ENCODE results near the gene GPC5.
"Not testable (repeated sequence)": the region's sequence is repeated elsewhere in the genome, so short reads cannot be mapped to it uniquely, and the experiment has no call there.

Gene GPC5

DNA sequence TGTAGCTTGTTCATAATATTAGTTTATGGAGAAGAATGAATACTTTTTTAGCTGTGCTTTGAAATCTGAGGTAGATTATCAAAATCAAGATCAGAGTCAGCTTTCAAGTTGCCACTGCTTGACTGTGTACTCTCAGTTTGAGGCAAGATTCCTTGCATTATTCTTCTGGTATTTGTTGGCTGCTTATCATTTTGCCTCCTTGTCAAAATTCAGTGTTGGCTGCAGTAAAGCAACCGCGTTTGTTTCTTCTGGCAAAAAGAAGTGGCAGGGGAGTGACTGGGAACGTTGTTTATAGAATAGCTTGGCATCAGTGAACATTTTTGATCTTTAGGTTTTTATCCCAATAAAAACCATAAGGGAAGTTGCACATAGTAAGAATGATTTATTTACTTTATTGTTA lies 1408.9 kb downstream of the GPC5 start:
- DNase-seq, result no peak

DNA sequence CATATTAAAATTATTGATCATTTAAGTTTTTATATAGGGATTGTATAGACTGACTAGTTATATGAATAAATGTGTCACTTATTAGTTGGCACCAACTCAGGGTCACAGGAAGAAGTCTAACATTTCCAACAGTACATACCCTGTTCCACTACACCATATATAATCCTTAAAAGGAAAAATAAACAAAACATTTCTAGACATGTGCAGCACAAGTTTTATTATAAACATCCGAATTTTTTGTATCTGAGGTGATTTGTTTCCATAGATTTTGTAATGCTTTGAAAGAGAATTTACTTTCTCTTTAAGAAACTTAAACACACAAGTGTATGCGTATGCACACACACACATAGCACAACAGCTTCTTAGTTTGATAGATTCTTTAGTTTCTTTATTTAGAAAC lies 1409.5 kb downstream of the GPC5 start:
- no peak for DNase-seq

DNA sequence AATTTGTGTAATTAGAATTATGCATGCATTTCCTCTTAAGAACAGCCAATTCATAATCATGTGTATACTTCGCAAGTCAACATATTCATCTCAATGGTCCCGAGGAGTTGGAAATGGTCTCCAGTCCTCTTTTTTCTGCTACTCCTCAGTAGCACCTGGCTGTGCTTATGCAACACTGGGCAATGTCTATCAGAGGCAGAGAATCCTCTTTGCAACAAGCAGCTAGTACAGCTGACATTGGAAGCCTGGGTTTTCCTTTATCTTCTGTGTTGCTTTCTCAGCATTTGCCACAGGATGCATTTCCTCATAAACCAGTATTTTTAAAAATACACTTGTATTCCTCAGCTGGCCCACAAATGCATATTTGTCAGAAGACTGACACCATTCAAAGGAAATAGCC lies 1422.9 kb downstream of the GPC5 start:
- no peak for DNase-seq

- DNase-seq, result no peak
Measured at GRCh38 chr13:92823059-92823458, 1424.6 kb downstream of the GPC5 start.

- no peak for DNase-seq
Measured at GRCh38 chr13:92825938-92826596, 1427.6 kb downstream of the GPC5 start.

GRCh38 chr13:92827503-92827902 lies 1429.1 kb downstream of the GPC5 start:
- DNase-seq, result no peak

GRCh38 chr13:92829930-92830329 lies 1431.5 kb downstream of the GPC5 start:
- no peak for DNase-seq

DNA sequence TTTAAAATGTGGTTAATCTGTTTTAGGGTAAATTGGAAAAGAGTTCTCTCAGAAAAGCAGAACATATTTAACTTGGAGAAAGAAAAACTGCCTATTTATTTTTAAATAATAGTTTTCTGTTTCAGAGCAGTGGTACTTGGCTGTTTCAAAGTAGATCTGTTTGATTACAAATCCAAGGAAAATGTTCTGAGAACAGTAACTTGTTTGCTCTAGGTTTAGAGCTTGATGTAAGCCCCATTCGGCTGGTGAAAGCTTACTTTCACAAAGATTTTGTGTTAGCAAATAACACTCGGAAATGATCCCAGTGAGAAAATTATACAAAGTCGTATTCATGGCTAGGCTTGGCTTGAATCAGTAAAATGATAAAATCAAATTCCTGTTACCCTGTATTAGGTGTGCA lies 1432.4 kb downstream of the GPC5 start:
- no peak for DNase-seq

GRCh38 chr13:92833071-92833470 lies 1434.7 kb downstream of the GPC5 start:
- no peak for DNase-seq

- DNase-seq, result no peak
Measured at GRCh38 chr13:92836171-92836570, 1437.8 kb downstream of the GPC5 start.

DNA sequence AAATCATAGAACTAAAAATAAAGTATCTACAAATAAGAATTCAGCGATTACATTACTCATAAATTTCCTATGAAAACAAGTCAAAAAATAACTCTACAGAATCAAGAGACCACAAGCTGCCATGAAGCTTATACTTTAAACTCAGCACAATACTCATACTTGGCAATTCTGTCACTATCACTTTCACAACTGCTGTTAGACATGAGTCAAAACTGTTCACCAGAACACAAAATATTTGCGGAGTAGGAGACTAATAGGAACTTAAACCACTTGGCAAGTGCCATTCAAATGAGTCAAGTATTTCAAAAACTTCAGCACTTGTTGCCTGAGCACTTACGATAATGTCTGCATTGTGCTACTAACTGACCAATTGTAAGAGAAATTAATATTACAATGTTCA lies 1440.4 kb downstream of the GPC5 start:
- no peak for DNase-seq

DNA sequence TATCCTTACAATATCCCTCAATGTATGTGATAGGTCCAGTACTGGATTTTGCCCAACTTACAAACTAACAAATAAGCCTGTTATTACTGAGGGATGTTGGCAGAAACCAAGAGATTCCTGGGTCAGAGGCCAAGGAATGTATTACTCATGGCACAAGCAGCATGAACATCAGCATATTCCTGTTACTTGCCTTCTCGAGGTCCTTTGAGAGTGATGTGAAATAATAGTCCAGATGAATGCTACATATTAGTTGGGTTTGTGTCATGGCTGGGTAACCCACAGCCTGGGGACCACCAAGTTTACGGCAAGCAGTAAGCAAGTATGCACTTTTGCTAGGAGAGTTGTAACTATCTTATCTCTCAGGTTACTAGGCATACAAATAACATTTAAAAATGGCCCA lies 1443.7 kb downstream of the GPC5 start:
- DNase-seq, result no peak

- DNase-seq, result no peak
Measured at GRCh38 chr13:92843549-92843948, 1445.1 kb downstream of the GPC5 start.

DNA sequence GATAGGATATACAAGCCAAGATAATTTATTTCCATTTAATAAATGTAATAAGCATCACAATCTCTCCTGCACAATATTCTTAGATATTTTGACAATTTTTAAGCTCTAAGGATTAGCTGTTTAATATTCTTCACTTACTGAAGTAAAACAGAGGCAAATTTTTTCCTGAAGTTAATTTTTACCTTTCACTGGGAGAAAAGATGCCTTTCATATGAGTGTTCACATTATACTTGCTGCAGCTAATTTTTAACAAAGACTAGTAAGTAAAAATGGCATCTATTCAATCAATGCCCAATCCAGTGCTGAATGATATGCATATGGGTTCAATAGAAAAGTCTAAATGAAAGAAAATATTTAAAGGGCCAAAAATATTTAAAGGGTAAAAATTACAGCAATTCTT lies 1451.0 kb downstream of the GPC5 start:
- no peak for DNase-seq

GRCh38 chr13:92864584-92865284 lies 1466.3 kb downstream of the GPC5 start:
- no peak for DNase-seq

DNA sequence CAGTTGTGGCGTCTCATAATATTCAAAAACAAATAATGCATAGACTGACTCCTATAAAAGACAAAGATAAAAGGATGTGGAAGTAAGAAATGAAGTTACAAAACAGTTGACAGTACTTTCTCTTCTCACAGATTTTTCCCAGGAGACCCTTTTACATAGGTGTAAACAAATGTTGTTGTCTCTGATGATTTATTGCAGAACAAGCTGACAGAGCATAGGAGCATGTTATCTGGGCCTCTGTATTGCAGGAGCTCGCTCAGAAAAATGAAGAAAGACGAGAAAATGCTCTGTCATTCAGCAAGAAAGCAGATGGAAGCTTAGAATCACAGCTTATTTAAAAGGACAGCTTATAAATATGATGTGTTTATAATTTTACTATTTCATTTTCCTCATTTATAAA lies 1474.6 kb downstream of the GPC5 start:
- no peak for DNase-seq

DNA sequence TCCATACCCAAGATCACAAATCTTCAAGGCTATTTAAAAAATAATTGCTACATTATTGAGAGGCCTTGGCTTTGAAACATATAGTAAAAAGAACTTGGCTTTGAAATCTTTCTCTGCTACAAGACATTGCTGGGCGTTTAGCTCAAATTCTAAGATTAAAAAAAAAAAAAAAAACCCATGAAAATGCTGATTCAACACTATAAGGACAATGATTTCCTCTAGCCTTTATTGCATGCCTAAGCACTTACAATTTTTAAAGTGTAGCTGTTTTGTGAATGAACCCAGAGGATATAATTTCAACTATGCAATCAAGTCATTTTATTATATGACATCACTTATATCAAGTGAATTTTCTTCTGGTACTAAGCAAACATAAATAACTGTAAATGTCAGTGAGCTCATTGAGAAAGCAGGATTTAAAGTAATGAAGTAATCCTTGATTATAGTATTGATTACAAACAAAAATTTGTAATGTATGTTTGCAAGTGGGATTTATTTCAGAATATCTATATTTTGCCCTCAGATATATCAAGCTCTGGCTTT lies 1488.2 kb downstream of the GPC5 start:
- no peak for DNase-seq

DNA sequence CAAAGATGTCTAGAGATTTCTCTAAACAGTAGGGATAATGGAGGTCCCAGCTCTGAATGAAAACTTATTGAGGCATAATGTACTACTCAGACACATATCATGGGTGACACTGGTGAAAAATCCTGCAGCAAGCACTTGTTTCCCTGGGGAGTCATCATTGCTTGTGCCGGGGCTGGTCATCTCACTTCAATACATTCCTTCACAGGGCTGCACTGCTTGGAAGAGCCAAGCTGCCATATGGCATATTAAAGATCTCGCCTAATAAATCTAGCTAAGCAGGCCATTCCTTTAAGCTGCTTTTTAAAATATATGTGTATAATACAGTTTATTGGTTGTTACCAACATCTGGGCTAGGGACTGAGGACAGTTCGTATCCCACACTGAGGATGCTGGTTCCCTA lies 1496.0 kb downstream of the GPC5 start:
- DNase-seq, result no peak

DNA sequence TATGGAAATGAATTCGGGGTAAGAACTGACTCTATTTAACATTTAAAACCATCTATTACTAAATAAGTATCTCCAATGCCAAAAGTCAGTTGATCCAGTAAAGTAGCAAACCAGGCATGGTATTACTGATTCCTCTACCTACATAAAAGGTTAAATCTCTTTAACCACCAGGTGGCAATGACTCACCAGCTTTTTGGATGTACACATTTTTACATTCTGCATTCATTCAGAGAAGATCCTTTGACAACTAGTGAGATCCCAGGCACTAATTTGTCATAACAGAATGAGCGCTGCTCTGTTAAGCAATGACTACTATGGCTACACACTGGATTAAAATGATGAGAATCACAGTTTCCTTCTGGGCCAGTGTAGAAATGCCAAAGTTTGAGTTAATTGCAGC lies 1498.4 kb downstream of the GPC5 start:
- no peak for DNase-seq

DNA sequence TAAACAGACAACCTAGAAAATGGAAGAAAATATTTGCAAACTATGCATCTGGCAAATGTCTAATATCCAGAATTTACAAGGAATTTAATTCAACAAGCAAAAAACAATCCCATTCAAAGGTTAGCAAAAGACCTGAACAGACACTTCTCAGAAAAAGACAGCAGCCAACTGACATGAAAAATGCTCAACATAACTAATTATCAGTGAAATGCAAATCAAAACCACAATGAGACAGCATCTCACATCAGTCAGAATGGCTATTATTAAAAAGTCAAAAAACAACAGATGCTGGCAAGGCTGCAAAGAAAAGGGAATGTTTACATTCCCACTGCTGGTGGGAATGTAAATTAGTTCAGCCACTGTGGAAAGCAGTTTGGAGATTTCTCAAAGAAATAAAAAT lies 1500.5 kb downstream of the GPC5 start:
- not testable (repeated sequence) for DNase-seq

- DNase-seq, result no peak
Measured at GRCh38 chr13:92900446-92900845, 1502.0 kb downstream of the GPC5 start.

GRCh38 chr13:92901739-92902138 lies 1503.3 kb downstream of the GPC5 start:
- DNase-seq, result no peak

DNA sequence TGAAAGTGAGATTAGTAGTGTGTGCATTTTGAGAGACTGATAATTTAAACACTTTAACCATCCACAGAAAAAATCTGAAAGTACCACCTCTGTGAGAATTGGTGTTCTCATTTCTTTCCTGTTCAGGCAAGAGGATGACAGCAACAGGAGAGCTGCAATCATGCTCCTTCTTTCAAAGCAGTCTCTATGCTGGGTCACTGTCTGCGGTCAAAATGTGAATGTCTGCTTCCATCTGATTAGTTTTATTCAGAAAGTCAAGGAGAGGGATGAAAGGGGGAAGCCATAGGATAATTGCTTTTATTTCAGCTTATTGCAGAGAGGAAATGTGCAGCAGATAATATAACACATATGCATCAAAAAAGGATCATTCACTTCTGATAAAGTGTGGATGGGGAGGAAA lies 1514.2 kb downstream of the GPC5 start:
- no peak for DNase-seq

GRCh38 chr13:92913840-92914239 lies 1515.4 kb downstream of the GPC5 start:
- no peak for DNase-seq

All from CD4-positive, alpha-beta T cell treated with Interleukin-6 for 4 hours (primary cell).